Stomach (tissue), 4 donors: ENCODE data around the gene BANP.

Experiments
- EP300 ChIP-seq: sonication (generic); formaldehyde crosslinking; IDR thresholded peaks from one replicate; pipeline ENCODE4 v1.6.1; 2017; ENCODE audit warnings: antibody characterized with exemption
- POLR2A ChIP-seq, 4 donors: fragments of 450-650 bp; IDR thresholded peaks; one replicate each; pipeline ENCODE4 v1.6.1; 2016; ENCODE audit warnings: antibody characterized with exemption in 4 of 4, control low read depth in 2 of 4, mild to moderate bottlenecking in 1 of 4, moderate library complexity in 1 of 4
- POLR2AphosphoS5 ChIP-seq, 3 donors: sonication (generic); formaldehyde crosslinking; IDR thresholded peaks; one replicate each; pipeline ENCODE4 v1.6.1; 2016; ENCODE audit warnings: antibody characterized with exemption in 3 of 3
- TF ChIP-seq, protein P1 (sequence below), 7 experiments: fragments of 450-650 bp in 4 of 7; fragments of 200-600 bp in 3 of 7; sonication (generic) in 3 of 7; IDR thresholded peaks; one replicate each; pipeline ENCODE4 v1.5.1; 2016 to 2019; ENCODE audit warnings: antibody characterized with exemption in 7 of 7, control low read depth in 2 of 7, mild to moderate bottlenecking in 1 of 7

DNA sequence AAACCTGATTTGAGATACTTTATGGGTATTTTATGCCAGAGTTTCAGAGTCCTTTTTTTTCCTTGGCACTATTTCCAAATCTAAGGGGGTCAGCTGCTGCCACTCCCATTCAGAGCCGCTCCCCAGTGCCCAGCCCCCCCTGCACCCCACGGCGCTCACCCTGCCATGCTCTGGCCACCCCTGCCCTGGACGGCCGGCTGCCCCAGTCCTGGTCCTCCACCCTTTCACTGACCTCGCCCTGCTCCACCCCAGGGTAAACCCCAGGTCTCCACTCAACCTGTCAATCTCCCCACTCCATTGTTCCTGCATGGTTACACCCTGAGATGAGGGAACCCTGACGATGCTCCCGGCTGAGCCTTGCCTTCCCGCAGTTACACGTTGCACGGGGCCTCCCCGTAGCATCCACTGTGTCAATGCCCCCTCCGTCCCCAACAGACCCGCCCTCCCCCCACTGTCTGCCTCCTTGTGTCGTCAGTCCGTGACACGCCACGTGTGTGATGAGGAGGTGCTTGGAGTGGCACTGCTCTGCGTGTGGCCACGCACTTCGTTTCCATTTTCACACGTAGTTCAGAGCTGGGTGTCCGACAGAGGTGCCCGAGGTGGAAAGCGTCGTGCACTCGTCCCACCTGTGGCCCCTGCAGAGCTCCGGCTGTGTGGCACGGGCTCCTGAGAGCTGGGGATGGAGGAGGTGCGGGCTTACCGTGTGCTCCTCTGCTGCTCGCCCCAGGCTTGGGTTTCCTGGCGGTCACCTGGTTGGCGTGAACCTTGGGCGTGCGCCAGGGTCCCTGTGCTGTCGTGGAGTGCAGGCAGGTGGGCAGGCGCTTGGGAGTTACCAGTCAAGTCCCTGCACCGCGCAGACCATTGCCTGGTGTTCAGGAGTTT lies 116.5 kb downstream of the BANP start:
- TF ChIP-seq, protein P1, sequence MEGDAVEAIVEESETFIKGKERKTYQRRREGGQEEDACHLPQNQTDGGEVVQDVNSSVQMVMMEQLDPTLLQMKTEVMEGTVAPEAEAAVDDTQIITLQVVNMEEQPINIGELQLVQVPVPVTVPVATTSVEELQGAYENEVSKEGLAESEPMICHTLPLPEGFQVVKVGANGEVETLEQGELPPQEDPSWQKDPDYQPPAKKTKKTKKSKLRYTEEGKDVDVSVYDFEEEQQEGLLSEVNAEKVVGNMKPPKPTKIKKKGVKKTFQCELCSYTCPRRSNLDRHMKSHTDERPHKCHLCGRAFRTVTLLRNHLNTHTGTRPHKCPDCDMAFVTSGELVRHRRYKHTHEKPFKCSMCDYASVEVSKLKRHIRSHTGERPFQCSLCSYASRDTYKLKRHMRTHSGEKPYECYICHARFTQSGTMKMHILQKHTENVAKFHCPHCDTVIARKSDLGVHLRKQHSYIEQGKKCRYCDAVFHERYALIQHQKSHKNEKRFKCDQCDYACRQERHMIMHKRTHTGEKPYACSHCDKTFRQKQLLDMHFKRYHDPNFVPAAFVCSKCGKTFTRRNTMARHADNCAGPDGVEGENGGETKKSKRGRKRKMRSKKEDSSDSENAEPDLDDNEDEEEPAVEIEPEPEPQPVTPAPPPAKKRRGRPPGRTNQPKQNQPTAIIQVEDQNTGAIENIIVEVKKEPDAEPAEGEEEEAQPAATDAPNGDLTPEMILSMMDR (IDR thresholded peaks at IDR 0.05), result no peak
- TF ChIP-seq POLR2A (IDR thresholded peaks at IDR 0.05) (no peak), POLR2AphosphoS5 (IDR thresholded peaks at IDR 0.05) (no peak), EP300 (no peak)
